Tibial artery (tissue), 4 donors: ENCODE data around the gene ZFP1.
A peak's percentile ranks its signal among the peaks of the same experiment; 100 is the strongest.

Experiments used
- DNase-seq, 2 donors: peaks; one replicate each; pipeline ENCODE4 v3.0.0-alpha.2; 2019
- H3K27ac ChIP-seq, 2 donors: fragments of 200-600 bp; sonication (generic) in 1 of 2; 1 replicate in 1 of 2; 2 replicates in 1 of 2; pipeline ENCODE4 v1.5.1; 2018 to 2019; ENCODE audit warnings: mild to moderate bottlenecking in 1 of 2
- H3K27me3 ChIP-seq, 2 donors: fragments of 200-600 bp; sonication (generic) in 1 of 2; one replicate each; pipeline versions ENCODE4 v1.5.1 to v1.6.0; 2016 to 2019
- H3K36me3 ChIP-seq, 3 donors: fragments of 200-600 bp; sonication (generic) in 2 of 3; one replicate each; pipeline ENCODE4 v1.5.1; 2016 to 2019; ENCODE audit warnings: mild to moderate bottlenecking in 2 of 3
- H3K4me1 ChIP-seq, 4 donors: fragments of 200-600 bp; sonication (generic) in 2 of 4; 1 replicate in 3 of 4; 2 replicates in 1 of 4; pipeline ENCODE4 v1.5.1; 2016 to 2019
- H3K4me3 ChIP-seq, 2 donors: fragments of 200-600 bp; sonication (generic) in 1 of 2; 1 replicate in 1 of 2; 2 replicates in 1 of 2; pipeline ENCODE4 v1.5.1; 2018 to 2019; ENCODE audit warnings: mild to moderate bottlenecking in 2 of 2
- H3K9me3 ChIP-seq, 3 donors: fragments of 200-600 bp; sonication (generic) in 1 of 3; one replicate each; pipeline ENCODE4 v1.5.1; 2016 to 2019
- intact Hi-C: fragments of 100-400 bp; cut with DNase I; formaldehyde crosslinking; loops from one replicate; pipeline ENCODE4 v1.15.0; 2023; ENCODE audit warnings: low total_unique reads
- TF ChIP-seq, protein P1 (sequence below), 2 experiments: fragments of 200-600 bp in 1 of 2; fragments of 450-650 bp in 1 of 2; IDR thresholded peaks; one replicate each; pipeline ENCODE4 v1.5.1; 2017 to 2019; ENCODE audit warnings: antibody characterized with exemption in 2 of 2, mild to moderate bottlenecking in 1 of 2, moderate library complexity in 1 of 2

Gene ZFP1

DNA sequence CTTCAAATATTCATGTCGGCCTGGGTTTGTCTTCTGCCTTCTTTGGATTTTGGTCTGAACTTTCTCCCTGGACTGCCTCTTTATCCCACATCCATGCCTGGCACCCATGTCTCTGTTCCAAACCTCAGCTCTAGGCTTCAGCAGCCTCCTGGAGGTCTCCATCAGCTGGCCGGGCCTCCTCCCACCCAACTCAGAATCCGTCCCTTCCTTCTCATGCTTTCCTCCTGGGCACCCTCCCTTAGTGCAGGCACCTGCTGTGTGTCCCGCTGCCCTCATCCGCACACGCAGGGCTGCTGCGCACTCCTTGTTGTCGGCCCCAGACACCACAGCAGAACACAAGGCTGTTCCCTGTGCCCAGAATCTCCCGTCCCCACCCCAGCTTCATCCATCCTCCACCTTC, 45.7 kb upstream of the ZFP1 start:
- H3K9me3 ChIP-seq: no peaks in the 10 kb centered on the region
- H3K4me1 ChIP-seq: peaks cover 0 to 53% (median 11%) of the 10 kb centered on the region in 4 donors
- TF ChIP-seq, protein P1, sequence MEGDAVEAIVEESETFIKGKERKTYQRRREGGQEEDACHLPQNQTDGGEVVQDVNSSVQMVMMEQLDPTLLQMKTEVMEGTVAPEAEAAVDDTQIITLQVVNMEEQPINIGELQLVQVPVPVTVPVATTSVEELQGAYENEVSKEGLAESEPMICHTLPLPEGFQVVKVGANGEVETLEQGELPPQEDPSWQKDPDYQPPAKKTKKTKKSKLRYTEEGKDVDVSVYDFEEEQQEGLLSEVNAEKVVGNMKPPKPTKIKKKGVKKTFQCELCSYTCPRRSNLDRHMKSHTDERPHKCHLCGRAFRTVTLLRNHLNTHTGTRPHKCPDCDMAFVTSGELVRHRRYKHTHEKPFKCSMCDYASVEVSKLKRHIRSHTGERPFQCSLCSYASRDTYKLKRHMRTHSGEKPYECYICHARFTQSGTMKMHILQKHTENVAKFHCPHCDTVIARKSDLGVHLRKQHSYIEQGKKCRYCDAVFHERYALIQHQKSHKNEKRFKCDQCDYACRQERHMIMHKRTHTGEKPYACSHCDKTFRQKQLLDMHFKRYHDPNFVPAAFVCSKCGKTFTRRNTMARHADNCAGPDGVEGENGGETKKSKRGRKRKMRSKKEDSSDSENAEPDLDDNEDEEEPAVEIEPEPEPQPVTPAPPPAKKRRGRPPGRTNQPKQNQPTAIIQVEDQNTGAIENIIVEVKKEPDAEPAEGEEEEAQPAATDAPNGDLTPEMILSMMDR (IDR thresholded peaks at IDR 0.05): no peak
- intact Hi-C loops: loop anchor here (10.0 kb wide), 1 partner anchor 58 kb away; no protein-coding TSS in a partner anchor
- DNase-seq: peak in 1 of 2 donors; percentile 29
- H3K27me3 ChIP-seq: no peaks in the 10 kb centered on the region
- H3K4me3 ChIP-seq: no peak overlapping the region
- H3K36me3 ChIP-seq: peaks cover 0 to 5% (median 0%) of the 10 kb centered on the region in 3 donors
- no peak overlapping the region for H3K27ac ChIP-seq

DNA sequence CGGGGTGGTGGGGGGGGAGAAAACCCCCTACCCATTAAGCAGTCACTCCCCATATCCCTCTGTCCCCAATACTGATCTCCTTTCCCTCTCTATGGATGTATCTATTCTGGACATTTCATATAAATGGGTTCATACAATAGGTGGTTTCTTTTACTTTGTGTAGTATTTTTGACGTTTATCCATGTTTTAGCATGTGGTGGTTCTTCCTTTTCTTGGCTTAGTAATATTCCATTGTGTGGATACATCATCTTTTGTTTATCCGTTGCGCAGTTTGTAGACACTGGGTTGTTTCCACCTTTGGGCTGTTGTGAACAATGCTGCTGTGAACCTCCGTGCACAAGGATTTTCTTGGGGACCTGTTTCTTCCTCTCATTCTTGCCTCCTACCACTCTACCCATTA, 44.3 kb upstream of the ZFP1 start:
- intact Hi-C loops: loop anchor here (10.0 kb wide), 1 partner anchor 59 kb away; no protein-coding TSS in a partner anchor
- Histone ChIP-seq H3K27ac (no peak overlapping the region), H3K9me3 (no peaks in the 10 kb centered on the region), H3K27me3 (no peaks in the 10 kb centered on the region), H3K4me1 (peaks cover 0 to 53% (median 17%) of the 10 kb centered on the region in 4 donors), H3K4me3 (no peak overlapping the region), H3K36me3 (peaks cover 0 to 5% (median 0%) of the 10 kb centered on the region in 3 donors)
- TF ChIP-seq, protein P1 (IDR thresholded peaks at IDR 0.05): no peak
- DNase-seq: no peak

DNA sequence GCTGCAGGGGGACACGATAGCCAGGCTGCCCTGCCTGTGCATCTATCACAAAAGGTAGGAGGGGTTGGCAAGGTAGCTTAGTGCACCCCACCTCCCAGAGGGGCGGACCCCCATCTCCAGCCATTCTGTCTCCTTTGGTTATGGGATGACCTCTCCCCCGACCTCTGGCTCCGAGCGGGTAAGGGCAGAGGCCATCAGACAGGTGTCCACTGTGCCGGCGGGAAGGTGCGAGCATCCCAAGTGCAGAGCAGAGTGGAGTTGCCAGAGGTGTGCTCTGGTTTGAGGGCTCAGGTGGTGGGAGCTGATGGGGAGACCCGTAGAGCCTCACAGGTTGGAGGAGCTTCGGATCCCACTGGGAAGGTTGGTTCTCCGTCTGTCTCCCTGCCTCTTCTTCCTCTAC, 43.5 kb upstream of the ZFP1 start:
- no peak overlapping the region for H3K4me3 ChIP-seq
- no peak for DNase-seq
- H3K36me3 ChIP-seq: peaks cover 0 to 5% (median 0%) of the 10 kb centered on the region in 3 donors
- TF ChIP-seq, protein P1 (IDR thresholded peaks at IDR 0.05): no peak
- H3K27ac ChIP-seq: peak overlapping the region; percentile 54 to 59
- peaks cover 0 to 53% (median 26%) of the 10 kb centered on the region in 4 donors for H3K4me1 ChIP-seq
- H3K9me3 ChIP-seq: no peaks in the 10 kb centered on the region
- H3K27me3 ChIP-seq: no peaks in the 10 kb centered on the region
- intact Hi-C loops: loop anchor here (10.0 kb wide), 1 partner anchor 60 kb away; no protein-coding TSS in a partner anchor

DNA sequence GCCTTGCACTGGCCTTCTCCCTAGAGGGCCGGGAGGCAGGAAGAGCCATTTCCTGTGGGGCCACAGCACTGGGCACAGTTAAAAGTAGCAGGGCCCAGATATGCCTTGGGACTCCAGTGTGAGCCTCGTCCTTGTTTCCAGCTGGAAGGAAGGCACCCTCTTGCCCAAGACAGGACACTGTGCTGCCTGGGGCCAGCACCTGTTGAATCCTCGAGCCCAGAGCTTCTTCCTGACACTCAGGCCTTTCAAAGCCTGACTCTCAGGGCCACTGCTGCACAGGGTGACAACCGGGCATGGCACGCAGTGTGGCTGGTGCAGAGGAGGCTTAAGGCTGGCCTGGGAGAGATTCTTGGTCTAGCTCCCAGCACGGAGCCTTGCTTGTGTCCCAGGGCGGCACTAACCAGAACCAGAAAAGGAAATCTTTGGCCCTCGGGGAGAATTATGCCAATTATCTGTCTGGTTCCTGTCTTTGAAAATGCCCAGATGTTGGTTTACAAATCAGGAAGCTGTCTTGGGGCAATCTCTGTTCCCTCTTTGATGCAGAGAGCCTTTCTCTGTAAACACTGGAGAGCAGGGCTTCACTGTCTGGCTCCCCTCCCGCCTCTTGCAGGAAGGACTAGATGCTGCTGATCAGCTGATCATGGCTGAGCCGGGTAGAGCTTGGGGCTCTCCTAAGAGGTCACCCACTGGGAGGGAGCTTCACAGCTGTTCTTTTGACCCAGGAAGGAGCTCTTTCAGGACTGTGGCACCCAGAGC, 42.8 kb upstream of the ZFP1 start:
- intact Hi-C loops: loop anchor here (10.0 kb wide), 1 partner anchor 61 kb away; no protein-coding TSS in a partner anchor
- no peaks in the 10 kb centered on the region for H3K9me3 ChIP-seq
- H3K36me3 ChIP-seq: peaks cover 0 to 5% (median 0%) of the 10 kb centered on the region in 3 donors
- peak overlapping the region; percentile 54 to 59 for H3K27ac ChIP-seq
- no peak overlapping the region for H3K4me3 ChIP-seq
- peak in 1 of 2 donors; percentile 69 for DNase-seq
- H3K27me3 ChIP-seq: no peaks in the 10 kb centered on the region
- TF ChIP-seq, protein P1 (IDR thresholded peaks at IDR 0.05): no peak
- H3K4me1 ChIP-seq: peaks cover 0 to 58% (median 32%) of the 10 kb centered on the region in 4 donors

DNA sequence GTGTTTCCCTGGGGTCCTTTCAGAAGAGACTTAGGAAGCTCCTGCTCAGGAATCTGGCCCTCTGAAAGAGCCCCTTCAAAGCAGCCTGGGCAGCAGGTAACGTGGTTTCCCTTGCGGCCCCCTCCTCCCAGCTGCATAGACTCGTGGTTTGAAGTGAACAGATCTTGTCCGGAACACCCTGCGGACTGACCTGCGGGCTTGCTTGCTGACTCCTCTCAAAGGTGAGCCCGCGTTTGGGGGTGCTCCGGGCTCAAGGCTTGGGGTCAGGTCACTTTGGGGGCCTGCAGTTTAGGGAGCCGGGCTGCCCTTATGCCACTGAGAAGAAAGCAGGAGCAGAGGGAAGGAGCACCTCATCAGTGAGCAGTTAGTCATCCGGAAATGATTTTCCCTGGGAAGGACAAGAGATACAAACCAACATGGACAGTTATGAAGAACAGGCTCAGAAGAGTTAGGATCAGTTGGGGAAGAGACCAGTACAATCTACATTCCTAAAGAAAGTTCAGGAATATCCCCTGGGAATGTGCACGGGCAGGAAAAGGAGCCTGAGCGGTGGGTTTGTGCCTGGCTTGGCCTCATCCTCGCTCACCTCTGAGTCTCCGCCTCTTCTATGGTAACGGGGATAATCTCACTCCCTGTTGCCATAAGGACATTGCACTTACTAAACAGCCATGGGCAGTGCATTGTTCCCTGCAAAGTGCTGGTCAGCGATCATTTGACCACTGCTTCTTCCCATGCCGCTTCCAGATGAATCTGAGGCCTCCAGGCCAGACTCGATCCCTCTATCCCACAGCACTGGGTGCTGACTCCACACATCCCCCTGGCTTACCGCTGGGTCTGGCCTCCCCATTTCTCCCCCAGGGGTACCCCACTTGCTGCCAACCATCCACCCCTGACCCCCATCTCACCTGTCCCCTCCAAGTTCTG, 41.7 kb upstream of the ZFP1 start:
- Histone ChIP-seq H3K4me1 (peaks cover 0 to 69% (median 43%) of the 10 kb centered on the region in 4 donors), H3K27ac (peak overlapping the region in 1 of 2 donors; percentile 54), H3K9me3 (no peaks in the 10 kb centered on the region), H3K4me3 (no peak overlapping the region), H3K27me3 (no peaks in the 10 kb centered on the region), H3K36me3 (peaks cover 0 to under 1% (median 0%) of the 10 kb centered on the region in 3 donors)
- TF ChIP-seq, protein P1 (IDR thresholded peaks at IDR 0.05): no peak
- intact Hi-C loops: loop anchor here (10.0 kb wide), 1 partner anchor 62 kb away; no protein-coding TSS in a partner anchor
- DNase-seq: peak in 1 of 2 donors; percentile 38
